HG03378 (cell line): ENCODE data around the gene B9D1.

Experiments
- ATAC-seq: cut with Tn5 transposase; IDR thresholded peaks from one replicate; pipeline ENCODE4 v1.9.1; 2021; ENCODE audit warnings: mild to moderate bottlenecking, moderate library complexity; ENCODE audit not compliant: unreplicated experiment

B9D1 gene

GRCh38 chr17:19305761-19306159 is 56.8 kb downstream of the B9D1 start:
- ATAC-seq, result no peak

GRCh38 chr17:19305256-19305655 is 57.3 kb downstream of the B9D1 start:
- no peak for ATAC-seq

GRCh38 chr17:19304751-19305150 is 57.8 kb downstream of the B9D1 start:
- no peak for ATAC-seq

GRCh38 chr17:19304209-19304608 is 58.3 kb downstream of the B9D1 start:
- no peak for ATAC-seq

GRCh38 chr17:19303367-19303776 is 59.2 kb downstream of the B9D1 start:
- no peak for ATAC-seq

GRCh38 chr17:19302791-19303331 is 59.7 kb downstream of the B9D1 start:
- ATAC-seq, result no peak

- ATAC-seq, result no peak
Measured at GRCh38 chr17:19301973-19302372, 60.5 kb downstream of the B9D1 start.

GRCh38 chr17:19301274-19301951 is 61.1 kb downstream of the B9D1 start:
- ATAC-seq, result no peak

- no peak for ATAC-seq
Measured at GRCh38 chr17:19299866-19300265, 62.7 kb downstream of the B9D1 start.

- no peak for ATAC-seq
Measured at GRCh38 chr17:19299214-19299747, 63.2 kb downstream of the B9D1 start.

GRCh38 chr17:19298569-19299213 is 63.8 kb downstream of the B9D1 start:
- ATAC-seq, result no peak

- no peak for ATAC-seq
Measured at GRCh38 chr17:19296786-19297778, 65.4 kb downstream of the B9D1 start.

GRCh38 chr17:19295473-19296135 is 66.9 kb downstream of the B9D1 start:
- ATAC-seq, result no peak

GRCh38 chr17:19294443-19294842 is 68.1 kb downstream of the B9D1 start:
- ATAC-seq, result no peak
